ENCODE data around the gene LIN7C.
A peak's percentile ranks its signal among the peaks of the same experiment; 100 is the strongest.

Gene LIN7C

DNA sequence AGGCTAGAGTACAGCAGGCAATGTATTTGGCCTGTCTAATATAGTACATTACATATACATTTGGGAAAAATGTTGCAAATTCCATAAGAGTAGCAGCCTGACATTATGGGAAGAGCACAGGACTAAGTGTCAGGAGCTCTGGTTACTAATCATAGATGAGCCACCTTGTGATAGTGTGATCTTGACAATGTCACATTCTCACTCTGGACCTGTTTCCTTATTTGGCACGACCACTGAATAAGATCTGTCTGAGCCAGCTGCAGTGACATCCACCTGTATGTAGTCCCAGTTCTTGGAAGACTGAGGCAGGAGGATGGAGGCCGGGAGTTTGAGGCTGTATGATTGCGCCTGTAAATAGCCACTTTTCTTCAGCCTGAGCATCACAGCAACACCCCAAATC lies 5.7 kb upstream of the LIN7C start:
- H3K27ac ChIP-seq (ENCODE audit: low read depth, low read length) = no peak overlapping the region
- H3K79me2 ChIP-seq (ENCODE audit: control insufficient read depth, insufficient read depth, low read length, unreplicated experiment) = peaks cover 10% of the 10 kb centered on the region
- no peak overlapping the region for H3K4me3 ChIP-seq (ENCODE audit: low read depth, low read length)
- peaks cover 8% of the 10 kb centered on the region for H3K4me1 ChIP-seq (ENCODE audit: control insufficient read depth, insufficient read depth, low read length, unreplicated experiment)
- no peaks in the 10 kb centered on the region for H3K27me3 ChIP-seq (ENCODE audit: insufficient read depth, low read length)
- peaks cover 5% of the 10 kb centered on the region; the same call in 1 of the 2 replicates for H3K36me3 ChIP-seq (ENCODE audit: insufficient read depth, low read length)
- H2AFZ ChIP-seq (ENCODE audit: low read length, unreplicated experiment) = no peak overlapping the region

GRCh38 chr11:27509908-27510307 lies 3.3 kb upstream of the LIN7C start:
- peaks cover 14% of the 10 kb centered on the region for H3K4me1 ChIP-seq (ENCODE audit: control insufficient read depth, insufficient read depth, low read length, unreplicated experiment)
- H3K79me2 ChIP-seq (ENCODE audit: control insufficient read depth, insufficient read depth, low read length, unreplicated experiment) = peaks cover 28% of the 10 kb centered on the region
- H3K27ac ChIP-seq (ENCODE audit: low read depth, low read length) = no peak overlapping the region
- H3K4me3 ChIP-seq (ENCODE audit: low read depth, low read length) = no peak overlapping the region
- H3K27me3 ChIP-seq (ENCODE audit: insufficient read depth, low read length) = no peaks in the 10 kb centered on the region
- peaks cover 5% of the 10 kb centered on the region; the same call in 1 of the 2 replicates for H3K36me3 ChIP-seq (ENCODE audit: insufficient read depth, low read length)
- no peak overlapping the region for H2AFZ ChIP-seq (ENCODE audit: low read length, unreplicated experiment)

DNA sequence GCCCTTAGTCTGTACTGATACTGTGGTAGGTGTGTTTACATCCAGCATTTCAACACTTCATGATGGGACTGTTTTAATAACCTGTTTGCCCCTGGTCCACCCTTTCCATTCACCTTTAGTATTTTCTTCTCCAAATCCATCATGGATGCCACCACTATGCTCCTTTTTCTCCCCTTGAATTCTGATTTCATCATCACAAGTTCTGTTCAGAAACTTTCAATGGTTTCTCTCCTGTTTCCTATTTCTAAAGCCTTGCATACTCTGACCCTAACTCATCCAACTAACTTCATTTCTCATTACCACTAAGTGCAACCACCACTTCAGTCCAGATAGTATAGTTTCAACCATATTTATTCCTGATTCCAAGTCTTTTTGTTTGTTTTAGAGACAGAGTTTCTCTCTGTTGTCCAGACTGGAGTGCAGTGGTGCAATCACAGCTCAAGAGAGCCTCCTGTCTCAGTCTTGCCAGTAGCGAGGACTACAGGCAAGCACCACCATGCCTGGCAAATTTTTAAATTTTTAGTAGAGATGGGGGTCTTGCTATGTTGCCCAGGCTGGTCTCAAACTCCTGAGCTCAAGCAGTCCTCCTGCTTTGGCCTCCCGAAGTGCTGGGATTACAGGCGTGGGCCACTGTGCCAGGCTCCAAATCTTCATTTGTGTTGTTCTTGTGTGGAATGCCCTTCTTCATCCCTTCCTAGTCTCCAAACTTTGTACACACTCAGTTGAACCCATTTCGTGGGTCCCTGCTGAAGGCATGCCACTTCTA lies 1.2 kb upstream of the LIN7C start:
- Histone ChIP-seq H3K27me3 (ENCODE audit: insufficient read depth, low read length) (no peaks in the 10 kb centered on the region), H3K27ac (ENCODE audit: low read depth, low read length) (no peak overlapping the region), H3K79me2 (ENCODE audit: control insufficient read depth, insufficient read depth, low read length, unreplicated experiment) (peaks cover 47% of the 10 kb centered on the region), H3K4me1 (ENCODE audit: control insufficient read depth, insufficient read depth, low read length, unreplicated experiment) (peaks cover 14% of the 10 kb centered on the region), H3K4me3 (ENCODE audit: low read depth, low read length) (peak overlapping the region; percentile 82), H2AFZ (ENCODE audit: low read length, unreplicated experiment) (peak overlapping the region; percentile 79), H3K36me3 (ENCODE audit: insufficient read depth, low read length) (no peaks in the 10 kb centered on the region)

DNA sequence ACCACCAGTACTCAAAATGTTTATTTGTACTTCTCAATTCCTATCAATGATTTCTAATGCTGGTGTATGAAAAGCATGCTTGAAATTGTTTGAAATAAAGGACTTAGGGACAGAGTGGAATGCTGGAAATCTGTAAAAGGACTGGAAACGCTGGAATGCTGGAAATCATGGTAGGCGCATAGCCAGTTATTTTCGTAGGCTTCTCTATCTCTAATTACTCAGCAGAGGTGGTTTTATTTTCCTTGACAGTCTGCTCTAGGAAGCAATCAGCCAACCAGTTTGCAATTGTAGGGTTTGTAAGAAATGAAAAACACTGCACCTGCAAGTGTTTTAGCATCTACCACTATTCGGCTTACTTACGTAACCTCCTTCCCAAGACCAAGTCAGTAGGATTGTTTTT lies 788 bp downstream of the LIN7C start:
- Histone ChIP-seq H2AFZ (ENCODE audit: low read length, unreplicated experiment) (peak overlapping the region; percentile 90), H3K79me2 (ENCODE audit: control insufficient read depth, insufficient read depth, low read length, unreplicated experiment) (peaks cover 55% of the 10 kb centered on the region), H3K27ac (ENCODE audit: low read depth, low read length) (peak overlapping the region; percentile 71; the same call in 1 of the 2 replicates), H3K27me3 (ENCODE audit: insufficient read depth, low read length) (no peaks in the 10 kb centered on the region), H3K4me1 (ENCODE audit: control insufficient read depth, insufficient read depth, low read length, unreplicated experiment) (peaks cover 14% of the 10 kb centered on the region), H3K36me3 (ENCODE audit: insufficient read depth, low read length) (peaks cover 2% of the 10 kb centered on the region; the same call in 1 of the 2 replicates), H3K4me3 (ENCODE audit: low read depth, low read length) (peak overlapping the region; percentile 82)

DNA sequence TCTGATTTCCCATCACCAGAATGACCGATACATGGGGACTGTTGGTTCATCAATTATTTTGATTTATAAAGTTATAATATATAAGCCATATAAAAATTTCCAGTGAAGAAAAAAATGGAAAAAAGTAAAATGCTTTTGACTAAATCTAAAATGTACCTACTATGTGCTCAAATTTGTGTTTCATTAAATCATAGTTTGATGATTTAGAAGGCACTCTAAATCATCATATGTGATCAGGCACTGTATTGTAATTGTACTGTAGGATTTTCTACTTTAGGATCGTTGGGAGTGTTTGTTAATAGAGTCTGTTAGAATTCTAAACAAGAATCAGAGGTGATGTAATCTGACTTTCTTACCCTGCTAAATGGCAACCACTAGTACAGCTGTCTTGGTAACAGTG lies 2.4 kb downstream of the LIN7C start:
- H3K27ac ChIP-seq (ENCODE audit: low read depth, low read length) = no peak overlapping the region
- H3K4me1 ChIP-seq (ENCODE audit: control insufficient read depth, insufficient read depth, low read length, unreplicated experiment) = peaks cover 14% of the 10 kb centered on the region
- peaks cover 6% of the 10 kb centered on the region; the same call in 1 of the 2 replicates for H3K36me3 ChIP-seq (ENCODE audit: insufficient read depth, low read length)
- H2AFZ ChIP-seq (ENCODE audit: low read length, unreplicated experiment) = no peak overlapping the region
- H3K27me3 ChIP-seq (ENCODE audit: insufficient read depth, low read length) = no peaks in the 10 kb centered on the region
- H3K79me2 ChIP-seq (ENCODE audit: control insufficient read depth, insufficient read depth, low read length, unreplicated experiment) = peaks cover 55% of the 10 kb centered on the region
- no peak overlapping the region for H3K4me3 ChIP-seq (ENCODE audit: low read depth, low read length)

GRCh38 chr11:27501100-27501499 lies 5.5 kb downstream of the LIN7C start:
- H3K27me3 ChIP-seq (ENCODE audit: insufficient read depth, low read length) = no peaks in the 10 kb centered on the region
- peaks cover 11% of the 10 kb centered on the region for H3K4me1 ChIP-seq (ENCODE audit: control insufficient read depth, insufficient read depth, low read length, unreplicated experiment)
- no peak overlapping the region for H3K4me3 ChIP-seq (ENCODE audit: low read depth, low read length)
- no peak overlapping the region for H2AFZ ChIP-seq (ENCODE audit: low read length, unreplicated experiment)
- peaks cover 47% of the 10 kb centered on the region for H3K79me2 ChIP-seq (ENCODE audit: control insufficient read depth, insufficient read depth, low read length, unreplicated experiment)
- no peak overlapping the region for H3K27ac ChIP-seq (ENCODE audit: low read depth, low read length)
- H3K36me3 ChIP-seq (ENCODE audit: insufficient read depth, low read length) = peaks cover 20% of the 10 kb centered on the region

DNA sequence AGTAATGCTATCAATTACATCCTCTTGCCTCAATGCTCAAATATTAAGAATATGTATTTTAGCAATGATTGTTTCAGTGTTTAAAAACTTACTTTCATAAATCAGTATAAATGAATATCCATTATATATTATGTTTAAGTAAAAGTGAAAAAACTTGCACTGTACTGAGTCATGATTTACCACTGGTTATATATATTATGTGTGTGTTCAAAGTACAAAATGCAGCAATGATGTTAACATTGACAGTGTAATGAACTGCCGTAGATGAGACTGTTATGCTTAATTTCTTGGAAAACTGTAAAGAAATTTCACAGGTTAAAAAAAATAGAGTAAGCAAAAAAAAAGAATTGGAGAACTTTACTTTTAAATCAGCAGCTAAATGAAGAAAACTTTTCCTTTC lies 8.7 kb downstream of the LIN7C start:
- Histone ChIP-seq H3K79me2 (ENCODE audit: control insufficient read depth, insufficient read depth, low read length, unreplicated experiment) (peaks cover 26% of the 10 kb centered on the region), H3K27ac (ENCODE audit: low read depth, low read length) (no peak overlapping the region), H3K27me3 (ENCODE audit: insufficient read depth, low read length) (no peaks in the 10 kb centered on the region), H3K4me3 (ENCODE audit: low read depth, low read length) (no peak overlapping the region), H3K36me3 (ENCODE audit: insufficient read depth, low read length) (peaks cover 25% of the 10 kb centered on the region), H2AFZ (ENCODE audit: low read length, unreplicated experiment) (no peak overlapping the region), H3K4me1 (ENCODE audit: control insufficient read depth, insufficient read depth, low read length, unreplicated experiment) (peaks cover 4% of the 10 kb centered on the region)

DNA sequence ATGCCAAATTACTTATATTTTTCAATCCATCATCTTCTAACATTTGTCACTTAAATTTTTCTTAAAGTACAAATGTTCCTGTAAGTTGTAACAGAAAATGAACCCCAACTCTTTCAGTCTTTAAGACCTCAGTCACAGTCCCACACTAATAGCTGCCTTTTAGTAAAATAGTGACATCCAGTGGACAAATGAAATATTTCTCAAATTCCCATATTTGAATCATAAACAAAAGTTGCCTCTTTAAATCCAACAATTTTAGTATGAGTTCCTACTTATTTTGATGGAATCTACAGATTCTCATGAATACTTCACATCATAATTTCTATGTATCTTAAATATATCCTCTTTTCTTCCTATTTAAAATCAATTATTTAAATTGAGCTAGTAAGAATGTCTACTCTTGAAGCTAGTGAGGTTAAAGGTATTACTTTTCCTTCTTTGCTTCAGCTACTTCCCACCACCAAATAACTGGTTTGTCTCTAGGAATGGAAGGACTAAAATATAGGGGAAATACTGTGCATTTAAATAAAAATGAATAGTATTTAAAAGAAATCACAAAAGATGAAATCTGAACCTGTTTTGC lies 9.2 kb downstream of the LIN7C start:
- Histone ChIP-seq H2AFZ (ENCODE audit: low read length, unreplicated experiment) (no peak overlapping the region), H3K27me3 (ENCODE audit: insufficient read depth, low read length) (no peaks in the 10 kb centered on the region), H3K27ac (ENCODE audit: low read depth, low read length) (no peak overlapping the region), H3K36me3 (ENCODE audit: insufficient read depth, low read length) (peaks cover 25% of the 10 kb centered on the region), H3K4me1 (ENCODE audit: control insufficient read depth, insufficient read depth, low read length, unreplicated experiment) (peaks cover 4% of the 10 kb centered on the region), H3K4me3 (ENCODE audit: low read depth, low read length) (no peak overlapping the region), H3K79me2 (ENCODE audit: control insufficient read depth, insufficient read depth, low read length, unreplicated experiment) (peaks cover 21% of the 10 kb centered on the region)

DNA sequence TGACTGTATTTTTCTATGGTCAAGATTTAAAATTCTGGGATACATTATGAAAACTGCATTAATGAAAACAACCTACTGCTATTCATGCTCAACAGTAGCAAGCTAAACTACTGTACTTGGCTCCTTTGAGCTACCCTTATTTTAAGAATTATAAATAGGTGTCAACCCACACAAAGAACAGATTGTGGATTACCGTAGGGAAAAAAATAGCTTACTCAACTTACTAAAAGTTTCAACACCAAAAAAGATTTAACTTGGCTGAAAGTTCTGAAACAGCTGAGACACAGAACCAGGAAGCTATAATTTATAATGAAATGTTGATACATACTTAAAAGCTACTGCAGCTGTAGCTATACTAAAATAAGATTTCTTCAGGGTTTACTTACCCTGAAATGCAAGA lies 10.1 kb downstream of the LIN7C start:
- no peak overlapping the region for H3K4me3 ChIP-seq (ENCODE audit: low read depth, low read length)
- peaks cover 29% of the 10 kb centered on the region for H3K36me3 ChIP-seq (ENCODE audit: insufficient read depth, low read length)
- H2AFZ ChIP-seq (ENCODE audit: low read length, unreplicated experiment) = no peak overlapping the region

DNA sequence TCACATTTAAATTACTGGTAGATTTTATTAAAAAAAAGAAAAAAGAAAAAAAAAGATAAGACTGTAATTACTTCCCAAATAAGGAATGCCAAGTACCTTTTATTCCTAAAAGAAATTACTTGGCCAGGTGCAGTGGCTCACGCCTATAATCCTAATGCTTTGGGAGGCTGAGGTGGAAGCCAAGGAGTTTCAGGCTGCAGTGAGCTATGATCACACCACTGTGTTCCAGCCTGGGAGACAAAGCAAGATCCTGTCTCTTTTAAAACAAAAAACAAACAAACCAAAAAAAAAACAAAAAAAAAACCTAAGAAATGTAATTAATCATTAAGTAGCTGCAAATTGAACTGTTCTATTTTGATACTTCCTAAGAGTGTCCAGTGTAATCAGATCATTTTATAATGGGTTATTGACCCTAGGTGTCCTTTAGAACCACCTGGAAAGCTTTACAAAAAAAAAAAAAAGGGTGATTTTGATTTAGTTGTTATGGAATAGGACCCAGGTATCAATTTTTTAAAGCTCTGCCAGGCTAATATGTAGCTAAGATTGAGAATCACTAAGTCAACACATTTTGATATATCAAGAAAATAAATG lies 10.8 kb downstream of the LIN7C start:
- Histone ChIP-seq H3K27ac (ENCODE audit: low read depth, low read length) (no peak overlapping the region), H3K4me3 (ENCODE audit: low read depth, low read length) (no peak overlapping the region), H3K79me2 (ENCODE audit: control insufficient read depth, insufficient read depth, low read length, unreplicated experiment) (peaks cover 16% of the 10 kb centered on the region), H3K27me3 (ENCODE audit: insufficient read depth, low read length) (no peaks in the 10 kb centered on the region), H3K4me1 (ENCODE audit: control insufficient read depth, insufficient read depth, low read length, unreplicated experiment) (peaks cover 4% of the 10 kb centered on the region), H2AFZ (ENCODE audit: low read length, unreplicated experiment) (no peak overlapping the region), H3K36me3 (ENCODE audit: insufficient read depth, low read length) (peaks cover 28% of the 10 kb centered on the region)

More for the DNA sequence above, 10.1 kb downstream of the LIN7C start:
- peaks cover 16% of the 10 kb centered on the region for H3K79me2 ChIP-seq (ENCODE audit: control insufficient read depth, insufficient read depth, low read length, unreplicated experiment)
- H3K4me1 ChIP-seq (ENCODE audit: control insufficient read depth, insufficient read depth, low read length, unreplicated experiment) = peaks cover 4% of the 10 kb centered on the region
- H3K27me3 ChIP-seq (ENCODE audit: insufficient read depth, low read length) = no peaks in the 10 kb centered on the region
- H3K27ac ChIP-seq (ENCODE audit: low read depth, low read length) = no peak overlapping the region
